Astrocyte of the hippocampus (primary cell): ENCODE data around the gene DCN.
A peak's percentile ranks its signal among the peaks of the same experiment; 100 is the strongest.

Source experiments
- DNase-seq: peaks from one replicate; pipeline ENCODE4 v3.0.0; 2011; ENCODE audit warnings: low read depth, low spot score

Gene DCN

GRCh38 chr12:91103101-91103500, 79.5 kb downstream of the DCN start:
- no peak for DNase-seq

GRCh38 chr12:91100906-91101305, 81.7 kb downstream of the DCN start:
- DNase-seq, result peak; percentile 74

- no peak for DNase-seq
Observed at GRCh38 chr12:91099836-91100235, 82.8 kb downstream of the DCN start.

GRCh38 chr12:91099341-91099740, 83.3 kb downstream of the DCN start:
- DNase-seq, result no peak

GRCh38 chr12:91098941-91099340, 83.7 kb downstream of the DCN start:
- DNase-seq, result peak; percentile 95

GRCh38 chr12:91098461-91098860, 84.2 kb downstream of the DCN start:
- peak; percentile 41 for DNase-seq

GRCh38 chr12:91094957-91095356, 87.7 kb downstream of the DCN start:
- DNase-seq, result no peak

GRCh38 chr12:91094032-91094662, 88.5 kb downstream of the DCN start:
- no peak for DNase-seq

GRCh38 chr12:91093341-91093740, 89.3 kb downstream of the DCN start:
- no peak for DNase-seq

GRCh38 chr12:91091916-91092715, 90.5 kb downstream of the DCN start:
- peak; percentile 33 for DNase-seq
